SH-SY5Y (cell line): ENCODE results near the gene SLITRK2.

Experiments used
- GATA2 ChIP-seq: IDR thresholded peaks from 2 replicates; pipeline ENCODE4 v1.6.1; 2011; ENCODE audit warnings: mild to moderate bottlenecking, low read depth, low read length
- GATA3 ChIP-seq: IDR thresholded peaks from 2 replicates; pipeline ENCODE4 v1.6.1; 2011; ENCODE audit warnings: low read depth, mild to moderate bottlenecking, low read length, moderate library complexity

The SLITRK2 gene

GRCh38 chrX:145832796-145833195 lies 15.2 kb downstream of the SLITRK2 start:
- TF ChIP-seq GATA2 (no peak), GATA3 (no peak)

GRCh38 chrX:145840531-145840930 lies 22.9 kb downstream of the SLITRK2 start:
- TF ChIP-seq GATA3 (no peak), GATA2 (no peak)

- TF ChIP-seq GATA2 (no peak), GATA3 (no peak)
Observed at GRCh38 chrX:145843146-145843904, 25.7 kb downstream of the SLITRK2 start.

DNA sequence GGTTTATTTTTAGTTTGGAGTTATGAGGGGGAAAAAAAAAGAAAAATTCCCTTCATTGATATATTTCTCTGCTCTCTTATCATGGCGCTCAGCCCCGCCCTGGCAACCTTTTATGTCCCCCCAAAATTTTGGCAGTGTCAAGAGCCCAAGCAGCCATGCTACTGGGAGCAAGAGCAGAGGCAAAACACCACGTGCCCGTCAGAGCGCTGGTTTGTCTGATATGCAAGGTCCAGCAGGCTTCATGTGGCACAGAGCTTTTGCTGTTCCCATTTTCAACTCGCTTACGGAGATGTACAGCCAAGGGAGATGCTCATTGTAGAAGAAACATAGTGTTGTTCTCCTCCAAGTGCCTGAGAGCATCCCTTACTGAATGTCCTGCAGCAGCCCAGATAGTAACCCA lies 27.3 kb downstream of the SLITRK2 start:
- TF ChIP-seq GATA3 (no peak), GATA2 (no peak)

GRCh38 chrX:145848448-145848847 lies 30.8 kb downstream of the SLITRK2 start:
- TF ChIP-seq GATA3: no peak

- TF ChIP-seq GATA2 (no peak), GATA3 (no peak)
Observed at GRCh38 chrX:145848857-145849256, 31.2 kb downstream of the SLITRK2 start.

DNA sequence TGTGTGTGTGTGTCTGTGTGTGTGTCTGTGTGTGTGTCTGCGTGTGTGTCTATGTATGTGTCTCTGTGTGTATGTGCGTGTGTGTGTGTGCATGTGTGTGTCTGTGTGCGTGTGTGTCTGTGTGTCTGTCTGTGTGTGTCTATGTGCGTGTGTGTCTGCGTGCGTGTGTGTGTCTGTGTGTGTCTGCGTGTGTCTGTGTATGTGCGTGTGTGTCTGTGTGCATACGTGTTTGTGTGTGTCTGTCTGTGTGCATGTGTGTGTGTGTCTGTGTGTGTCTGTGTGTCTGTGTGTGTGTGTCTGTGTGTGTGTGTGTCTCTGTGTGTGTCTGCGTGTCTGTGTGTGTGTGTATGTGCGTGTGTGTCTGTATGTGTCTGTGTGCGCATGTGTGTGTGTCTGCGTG lies 35.6 kb downstream of the SLITRK2 start:
- TF ChIP-seq GATA3 (no peak), GATA2 (no peak)

DNA sequence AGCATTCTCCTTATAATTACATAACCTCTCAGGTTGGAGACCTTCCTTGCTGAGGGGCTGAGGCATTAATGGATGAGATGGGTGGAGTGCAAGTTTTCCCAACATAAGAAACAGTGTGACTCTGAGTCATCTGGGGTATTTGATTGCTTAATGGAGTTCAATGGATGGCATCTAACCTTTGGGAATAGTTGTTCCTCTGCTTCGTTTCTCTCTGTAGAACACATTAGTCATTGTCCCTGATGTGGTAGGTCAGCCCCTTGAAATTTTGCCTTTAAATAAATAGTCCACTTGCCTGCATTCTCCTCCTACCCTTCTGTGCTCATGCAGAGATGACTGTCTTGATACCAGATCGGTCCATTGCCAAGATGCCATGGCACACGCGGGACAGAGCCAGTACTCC lies 38.6 kb downstream of the SLITRK2 start:
- TF ChIP-seq GATA3 (no peak), GATA2 (no peak)

DNA sequence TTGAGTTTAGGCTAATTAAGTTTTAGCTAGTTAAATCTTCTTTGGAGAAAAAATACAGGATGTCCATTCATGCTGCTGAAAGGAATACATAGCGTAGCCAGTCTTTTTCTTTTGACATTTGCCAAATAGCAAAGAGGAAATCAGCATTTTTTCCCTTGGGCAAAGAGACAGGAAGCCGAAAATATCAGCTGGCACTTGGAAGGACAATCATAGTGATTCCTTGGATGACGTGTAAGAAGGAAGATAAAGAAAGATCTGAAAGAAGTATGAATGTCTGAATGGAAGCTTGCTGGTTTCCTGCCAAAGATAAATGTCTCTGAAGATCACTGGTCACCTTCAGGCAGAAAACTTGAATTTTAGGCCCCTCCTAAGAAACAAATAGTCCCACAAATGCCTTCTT lies 44.2 kb downstream of the SLITRK2 start:
- TF ChIP-seq GATA2: no peak
- TF ChIP-seq GATA3: no peak

- no peak for TF ChIP-seq GATA3
- TF ChIP-seq GATA2: no peak
Observed at GRCh38 chrX:145865082-145865481, 47.5 kb downstream of the SLITRK2 start.
